HG03521 (cell line): Measurements from ENCODE around the gene SRPK1.

ENCODE experiments used
- ATAC-seq: cut with Tn5 transposase; IDR thresholded peaks from one replicate; pipeline ENCODE4 v1.9.1; 2021; ENCODE audit warnings: mild to moderate bottlenecking, moderate library complexity; ENCODE audit not compliant: unreplicated experiment

SRPK1 gene

GRCh38 chr6:35829306-35829705, 91.6 kb downstream of the SRPK1 start:
- no peak for ATAC-seq

GRCh38 chr6:35824552-35825192, 96.2 kb downstream of the SRPK1 start:
- no peak for ATAC-seq

- ATAC-seq = no peak
Measured at GRCh38 chr6:35823601-35824000, 97.3 kb downstream of the SRPK1 start.

GRCh38 chr6:35817515-35817914, 103.4 kb downstream of the SRPK1 start:
- ATAC-seq = no peak

- ATAC-seq = no peak
Measured at GRCh38 chr6:35811699-35811995, 109.3 kb downstream of the SRPK1 start.

GRCh38 chr6:35810971-35811698, 109.8 kb downstream of the SRPK1 start:
- ATAC-seq = no peak

GRCh38 chr6:35809809-35810208, 111.1 kb downstream of the SRPK1 start:
- ATAC-seq = no peak

GRCh38 chr6:35808688-35809087, 112.2 kb downstream of the SRPK1 start:
- ATAC-seq = no peak

GRCh38 chr6:35804996-35805736, 115.7 kb downstream of the SRPK1 start, which contains the start of gene LHFPL5:
Gene LHFPL5 (plus strand): TSS chr6:35805352. CDS start chr6:35805671, 319 bp downstream.
- ATAC-seq = no peak

GRCh38 chr6:35801148-35801547, 119.8 kb downstream of the SRPK1 start:
- ATAC-seq = no peak

GRCh38 chr6:35798706-35799105, 122.2 kb downstream of the SRPK1 start:
- no peak for ATAC-seq

- ATAC-seq = no peak
Measured at GRCh38 chr6:35797837-35798526, 122.9 kb downstream of the SRPK1 start.

- ATAC-seq = no peak
Measured at GRCh38 chr6:35796236-35796635, 124.7 kb downstream of the SRPK1 start.

- no peak for ATAC-seq
Measured at GRCh38 chr6:35795453-35796071, 125.3 kb downstream of the SRPK1 start.

GRCh38 chr6:35794536-35795452, 126.1 kb downstream of the SRPK1 start:
- ATAC-seq = no peak

GRCh38 chr6:35790683-35791082, 130.2 kb downstream of the SRPK1 start:
- ATAC-seq = no peak

- no peak for ATAC-seq
Measured at GRCh38 chr6:35788423-35788982, 132.4 kb downstream of the SRPK1 start.

GRCh38 chr6:35787266-35788218, 133.4 kb downstream of the SRPK1 start:
- no peak for ATAC-seq
